GM12801 (cell line): ENCODE data around the gene PCDHB7.
"Not testable (repeated sequence)": the region's sequence is repeated elsewhere in the genome, so short reads cannot be mapped to it uniquely, and the experiment has no call there.

Source experiments
- TF ChIP-seq, protein P1 (sequence below): IDR thresholded peaks from one replicate; pipeline ENCODE4 v1.5.1; 2011; ENCODE audit warnings: control low read depth; ENCODE audit not compliant: insufficient read length; ENCODE audit errors: extremely low read depth

The PCDHB7 gene

DNA sequence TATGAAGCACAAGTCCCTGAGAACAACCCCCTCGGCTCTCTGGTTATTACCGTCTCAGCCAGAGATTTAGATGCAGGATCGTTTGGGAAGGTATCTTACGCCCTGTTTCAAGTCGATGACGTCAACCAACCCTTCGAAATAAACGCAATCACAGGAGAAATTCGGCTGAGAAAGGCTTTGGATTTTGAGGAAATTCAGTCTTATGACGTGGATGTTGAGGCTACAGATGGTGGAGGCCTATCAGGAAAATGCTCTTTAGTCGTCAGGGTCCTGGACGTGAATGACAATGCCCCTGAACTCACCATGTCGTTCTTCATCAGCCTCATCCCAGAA is 21.5 kb upstream of the PCDHB7 start:
- TF ChIP-seq, protein P1, sequence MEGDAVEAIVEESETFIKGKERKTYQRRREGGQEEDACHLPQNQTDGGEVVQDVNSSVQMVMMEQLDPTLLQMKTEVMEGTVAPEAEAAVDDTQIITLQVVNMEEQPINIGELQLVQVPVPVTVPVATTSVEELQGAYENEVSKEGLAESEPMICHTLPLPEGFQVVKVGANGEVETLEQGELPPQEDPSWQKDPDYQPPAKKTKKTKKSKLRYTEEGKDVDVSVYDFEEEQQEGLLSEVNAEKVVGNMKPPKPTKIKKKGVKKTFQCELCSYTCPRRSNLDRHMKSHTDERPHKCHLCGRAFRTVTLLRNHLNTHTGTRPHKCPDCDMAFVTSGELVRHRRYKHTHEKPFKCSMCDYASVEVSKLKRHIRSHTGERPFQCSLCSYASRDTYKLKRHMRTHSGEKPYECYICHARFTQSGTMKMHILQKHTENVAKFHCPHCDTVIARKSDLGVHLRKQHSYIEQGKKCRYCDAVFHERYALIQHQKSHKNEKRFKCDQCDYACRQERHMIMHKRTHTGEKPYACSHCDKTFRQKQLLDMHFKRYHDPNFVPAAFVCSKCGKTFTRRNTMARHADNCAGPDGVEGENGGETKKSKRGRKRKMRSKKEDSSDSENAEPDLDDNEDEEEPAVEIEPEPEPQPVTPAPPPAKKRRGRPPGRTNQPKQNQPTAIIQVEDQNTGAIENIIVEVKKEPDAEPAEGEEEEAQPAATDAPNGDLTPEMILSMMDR: no peak

DNA sequence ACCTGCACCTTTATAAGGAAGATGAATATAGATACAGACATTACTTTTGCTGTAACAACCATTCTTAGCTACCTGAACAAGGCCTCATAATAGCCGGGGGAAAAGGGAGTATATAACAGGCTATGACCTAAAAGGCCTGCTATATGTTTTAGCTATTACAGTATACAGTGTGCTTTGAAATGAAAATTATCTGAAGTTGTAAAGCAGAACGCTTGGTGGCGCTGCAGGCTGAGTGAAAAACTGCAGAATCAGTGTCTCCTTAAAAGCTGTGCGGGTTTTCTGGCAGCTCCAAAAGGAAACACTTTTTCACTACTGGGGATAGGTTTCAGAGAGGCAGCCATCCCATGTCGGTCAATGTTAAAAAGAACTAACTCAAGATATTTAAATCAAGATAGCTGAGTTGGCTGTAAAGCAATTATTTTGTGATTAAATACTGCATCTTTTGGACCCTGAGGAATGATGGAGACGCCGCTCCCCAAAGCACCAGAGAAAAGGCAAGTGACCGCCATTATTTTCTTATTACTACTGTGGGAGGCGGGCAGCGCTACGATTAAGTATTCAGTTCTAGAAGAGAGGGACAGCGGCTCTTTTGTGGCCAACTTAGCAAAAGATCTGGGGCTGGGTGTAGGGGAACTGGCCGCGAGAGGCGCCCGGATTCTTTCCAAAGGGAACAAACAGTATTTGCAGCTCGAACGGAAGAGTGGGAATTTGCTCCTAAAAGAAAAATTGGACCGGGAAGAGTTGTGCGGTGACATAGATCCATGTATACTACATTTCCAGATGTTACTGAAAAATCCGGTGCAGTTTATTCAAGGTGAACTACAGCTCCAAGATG is 16.7 kb upstream of the PCDHB7 start:
- TF ChIP-seq, protein P1: no peak

DNA sequence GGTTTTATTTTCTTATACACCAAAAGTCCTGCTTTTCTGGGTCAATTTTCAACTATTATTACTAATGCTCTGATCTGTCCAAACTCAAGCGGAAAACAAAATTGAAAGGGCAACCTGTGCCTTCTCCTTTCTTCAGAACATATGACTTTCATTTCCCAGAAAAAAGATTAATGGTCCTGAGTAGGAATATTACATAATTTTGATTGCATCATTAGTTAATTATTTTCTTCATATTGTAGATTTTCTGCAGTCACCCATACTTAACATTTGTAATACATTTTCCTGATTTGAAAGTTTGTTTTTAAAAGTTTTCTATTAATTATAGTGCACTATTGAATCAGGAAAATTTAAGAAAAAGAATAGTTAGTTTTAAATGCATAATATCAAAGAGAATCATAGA is 3.5 kb downstream of the PCDHB7 start:
- TF ChIP-seq, protein P1: no peak

DNA sequence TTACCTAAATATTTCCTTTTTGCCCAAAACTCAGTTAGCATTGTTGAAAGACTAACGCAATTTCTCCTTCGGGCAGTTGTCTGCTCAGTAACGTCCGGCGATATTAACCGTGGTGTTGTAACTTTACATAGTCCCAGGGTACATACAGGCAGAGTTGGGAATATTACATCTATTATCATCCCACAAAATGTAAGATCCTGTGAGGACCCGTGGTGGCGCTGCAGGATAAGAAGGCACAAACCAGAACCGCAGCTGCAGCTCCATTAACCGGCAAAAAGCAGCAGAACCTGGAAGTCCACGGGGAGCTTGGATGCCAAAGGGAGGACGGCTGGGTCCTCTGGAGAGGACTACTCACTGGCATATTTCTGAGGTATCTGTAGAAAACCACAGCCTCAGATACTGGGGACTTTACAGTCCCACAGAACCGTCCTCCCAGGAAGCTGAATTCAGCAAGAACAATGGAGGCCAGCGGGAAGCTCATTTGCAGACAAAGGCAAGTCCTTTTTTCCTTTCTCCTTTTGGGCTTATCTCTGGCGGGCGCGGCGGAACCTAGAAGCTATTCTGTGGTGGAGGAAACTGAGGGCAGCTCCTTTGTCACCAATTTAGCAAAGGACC is 5.2 kb downstream of the PCDHB7 start, which contains the start of gene PCDHB8:
Gene PCDHB8, plus strand, starts transcription at position 214 of the 615 bp plus-strand sequence. Its CDS starts 245 bp downstream, at position 459.
- TF ChIP-seq, protein P1: not testable (repeated sequence)

DNA sequence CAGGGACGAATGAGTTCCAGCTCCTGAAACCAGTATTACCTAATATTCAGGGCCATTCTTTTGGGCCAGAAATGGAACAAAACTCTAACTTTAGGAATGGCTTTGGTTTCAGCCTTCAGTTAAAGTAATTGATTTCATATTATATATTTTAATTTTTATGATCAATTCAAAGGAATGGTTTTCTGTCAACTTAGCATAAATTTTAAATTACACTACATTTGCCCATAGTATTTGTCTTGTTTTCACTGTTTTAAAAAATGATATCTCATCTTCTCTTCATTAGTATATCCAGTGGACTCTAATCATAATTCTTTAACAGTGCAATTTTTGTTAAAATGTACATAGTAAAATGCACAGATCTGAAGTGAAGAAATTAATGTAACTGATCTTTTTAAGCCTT is 7.9 kb downstream of the PCDHB7 start:
- TF ChIP-seq, protein P1: no peak

DNA sequence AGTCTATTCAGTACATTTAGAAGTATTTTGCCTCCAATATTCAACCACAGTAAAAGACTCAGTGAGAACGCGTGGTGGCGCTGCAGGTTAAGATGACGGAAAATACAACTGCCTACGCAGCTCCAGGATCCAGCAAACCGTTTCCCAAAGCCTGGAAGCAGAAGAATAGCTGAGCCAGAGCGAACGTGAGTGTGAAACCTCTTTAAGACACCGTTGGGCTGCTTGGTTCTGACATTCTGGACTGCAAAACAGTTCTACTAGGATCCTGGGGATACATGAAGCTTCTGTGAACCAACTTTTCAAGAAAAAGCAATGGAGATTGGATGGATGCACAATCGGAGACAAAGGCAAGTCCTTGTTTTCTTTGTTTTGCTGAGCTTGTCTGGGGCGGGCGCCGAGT is 9.8 kb downstream of the PCDHB7 start, which contains the start of gene PCDHB16:
Gene PCDHB16, plus strand, starts transcription at position 140 of the 400 bp plus-strand sequence. Its CDS starts 173 bp downstream, at position 313.
- TF ChIP-seq, protein P1: no peak

DNA sequence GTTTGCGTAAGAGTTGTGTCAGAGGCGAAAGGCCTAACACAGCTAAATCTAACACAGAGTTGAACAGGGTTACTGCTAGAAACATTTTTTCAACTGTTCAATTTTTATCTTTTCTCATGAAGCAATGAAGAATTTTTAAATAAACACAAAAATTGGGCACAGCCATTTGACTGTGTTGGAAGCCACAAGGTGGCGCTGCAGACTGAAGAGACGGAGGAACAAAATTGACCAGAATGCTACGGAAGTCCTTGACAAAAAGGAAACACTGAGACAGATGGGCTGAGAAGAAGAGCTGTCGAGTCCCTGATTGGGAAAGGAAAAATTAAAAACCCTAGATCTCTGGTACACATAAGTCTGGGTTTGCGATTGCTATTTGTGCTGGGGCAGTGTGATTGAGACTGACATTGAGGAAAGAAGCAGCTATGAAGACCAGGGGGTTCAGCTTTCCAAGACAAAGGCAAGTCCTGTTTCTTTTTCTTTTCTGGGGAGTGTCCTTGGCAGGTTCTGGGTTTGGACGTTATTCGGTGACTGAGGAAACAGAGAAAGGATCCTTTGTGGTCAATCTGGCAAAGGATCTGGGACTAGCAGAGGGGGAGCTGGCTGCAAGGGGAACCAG is 14.6 kb downstream of the PCDHB7 start, which contains the start of gene PCDHB9:
Gene PCDHB9, plus strand, starts transcription at position 265 of the 616 bp plus-strand sequence. Its CDS starts 158 bp downstream, at position 423.
- TF ChIP-seq, protein P1: no peak
